DOHH2 (cell line): ENCODE data around the gene LRRC40.
"Not testable (repeated sequence)": the region's sequence is repeated elsewhere in the genome, so short reads cannot be mapped to it uniquely, and the experiment has no call there.

Experiments
- CTCF ChIP-seq: fragments of 200-600 bp; sonication (generic); IDR thresholded peaks from one replicate; pipeline ENCODE4 v1.5.1; 2014; ENCODE audit warnings: antibody characterized with exemption, mild to moderate bottlenecking, low read depth, low read length; ENCODE audit not compliant: poor library complexity, severe bottlenecking
- EZH2phosphoT487 ChIP-seq: fragments of 200-600 bp; sonication (generic); IDR thresholded peaks from 2 replicates; pipeline ENCODE4 v1.6.1; 2017; ENCODE audit warnings: borderline replicate concordance, mild to moderate bottlenecking, antibody characterized with exemption, low read length, moderate library complexity, mixed read lengths

GRCh38 chr1:70206833-70207232, 1.5 kb upstream of the LRRC40 start:
- TF ChIP-seq CTCF, EZH2phosphoT487: not testable (repeated sequence)
